ENCODE measurements around the gene GIPC3.

The GIPC3 gene

DNA sequence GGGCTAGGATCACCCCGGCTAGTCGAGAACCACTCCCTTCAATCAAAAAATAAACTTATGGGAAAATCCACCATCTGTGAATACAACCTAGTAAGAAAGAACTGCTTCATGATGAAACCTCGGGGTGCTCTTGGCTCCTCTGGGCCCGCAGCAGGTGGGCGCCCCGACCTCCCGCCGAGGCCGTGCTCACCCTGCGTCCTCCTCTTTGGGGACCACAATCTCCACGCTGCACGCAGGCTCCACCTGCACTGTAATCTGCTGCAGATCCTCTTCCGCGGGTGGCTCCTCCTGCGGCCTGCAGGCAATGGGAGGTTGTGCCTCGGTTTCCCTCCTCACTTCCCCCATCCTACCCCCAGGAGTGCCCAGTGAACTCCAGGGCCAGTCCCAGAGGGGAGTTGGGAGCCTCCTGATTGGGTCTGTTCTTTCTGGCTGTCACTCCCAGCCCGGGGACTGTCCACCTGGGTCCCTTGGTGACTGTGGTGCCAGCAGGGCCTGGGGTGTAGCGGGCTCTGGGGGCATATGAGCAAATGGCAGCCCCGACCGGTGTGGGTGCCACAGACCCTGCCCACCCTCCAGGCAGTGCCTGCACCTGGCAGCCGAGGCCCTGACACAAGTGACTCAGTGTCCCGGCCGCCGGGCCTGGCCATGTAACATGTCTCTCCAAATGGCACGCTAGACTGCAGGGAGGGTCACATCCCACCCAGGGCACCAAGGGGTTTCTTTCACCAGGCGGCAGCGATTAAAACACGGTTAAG, 56.4 kb downstream of the GIPC3 start:
- DNase-seq = no peak

DNA sequence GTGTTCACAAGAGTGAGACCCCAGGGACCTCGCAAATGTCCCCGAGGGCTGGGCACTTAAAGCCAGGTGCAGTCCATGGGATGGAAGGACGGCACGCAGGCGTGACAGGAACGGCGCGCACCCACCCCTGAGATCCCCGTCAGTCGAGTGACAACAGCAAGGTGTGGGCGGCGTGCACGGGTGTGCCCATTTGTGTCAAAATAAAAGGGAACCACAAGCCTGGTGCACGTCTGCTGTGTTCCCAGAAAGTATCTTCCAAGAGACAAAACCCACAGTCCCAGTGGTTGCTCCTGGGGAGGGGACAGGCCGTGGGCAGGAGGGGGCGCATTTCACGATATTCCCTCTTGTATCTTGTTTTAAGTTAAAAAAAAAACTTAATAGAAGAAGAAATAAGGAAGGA, 57.0 kb downstream of the GIPC3 start:
- DNase-seq = no peak

Measured in stimulated activated CD4-positive, alpha-beta T cell treated with anti-CD3 and anti-CD28 coated beads, Interleukin-1b, Interleukin-23, amount 100 ng/mL, for 48 hours (primary cell).